Testis (tissue), 3 donors: ENCODE measurements around the gene ABCG1. TPM values are rescaled to one million over a fixed set of nuclear protein-coding genes. Genes with fewer than 3 reads are reported as not detected.

Experiments
- DNase-seq: peaks from one replicate; pipeline ENCODE4 v3.0.0-alpha.2; 2019
- H3K27ac ChIP-seq, 2 donors: fragments of 200-600 bp; sonication (generic); one replicate each; pipeline ENCODE4 v1.5.1; 2019
- H3K27me3 ChIP-seq: fragments of 200-600 bp; sonication (generic); one replicate; pipeline ENCODE4 v1.5.1; 2019
- H3K36me3 ChIP-seq: fragments of 200-600 bp; sonication (generic); one replicate; pipeline ENCODE4 v1.5.1; 2017; ENCODE audit warnings: low read depth; ENCODE audit errors: missing control alignments
- H3K4me1 ChIP-seq: fragments of 200-600 bp; sonication (generic); one replicate; pipeline ENCODE4 v1.5.1; 2019
- H3K4me3 ChIP-seq, 2 donors: fragments of 200-600 bp; sonication (generic); one replicate each; pipeline ENCODE4 v1.5.1; 2017 to 2019
- H3K9me3 ChIP-seq: fragments of 200-600 bp; sonication (generic); one replicate; pipeline ENCODE4 v1.5.1; 2017
- CTCF ChIP-seq, 3 experiments: fragments of 450-650 bp in 2 of 3; fragments of 200-600 bp in 1 of 3; sonication (generic) in 1 of 3; IDR thresholded peaks; one replicate each; pipeline ENCODE4 v1.5.1; 2016 to 2019; ENCODE audit warnings: antibody characterized with exemption in 3 of 3, mild to moderate bottlenecking in 2 of 3, moderate library complexity in 1 of 3
- POLR2A ChIP-seq: fragments of 450-650 bp; IDR thresholded peaks from one replicate; pipeline ENCODE4 v1.6.1; 2017; ENCODE audit warnings: antibody characterized with exemption, mild to moderate bottlenecking, moderate library complexity
- WGBS, 2 donors: methylation state at CpG; one replicate each; pipeline ENCODE4 v1.1.5; 2018; 5-methylcytosine and 5-hydroxymethylcytosine counted together
- intact Hi-C: fragments of 100-400 bp; cut with DNase I; formaldehyde crosslinking; loops from one replicate; pipeline ENCODE4 v1.15.1; 2023; ENCODE audit warnings: low total_unique reads
- polyA plus RNA-seq: library from polyadenylated mRNA; stranded (reverse); fragments of 350-450 nt; fragmentation: Illumina TruSeq; extraction: RNeasy Lipid Tissue Mini Kit (QIAGEN cat#74804); gene quantifications from one replicate; pipeline ENCODE4 v1.2.3, GENCODE V29; 2014; ENCODE audit warnings: low read depth, low replicate concordance; ENCODE audit not compliant: insufficient read depth
- total RNA-seq, 2 donors: library from RNA; depleted of rRNA; stranded (reverse); fragments of >200 nt; gene quantifications; one replicate each; pipeline ENCODE4 v1.2.3, GENCODE V29; 2016

ABCG1 gene
- total and polyA plus RNA-seq, 3 donors from 2014 or later, result 4.6 to 5.9 (median 5.1) TPM

- WGBS, 2 donors, result 86 to 87% methylated on average over 9 of the region's 9 CpGs
- Histone ChIP-seq H3K27ac (no peak overlapping the region), H3K27me3 (no peaks in the 10 kb centered on the region), H3K4me1 (peaks cover 3% of the 10 kb centered on the region), H3K4me3 (no peak overlapping the region), H3K36me3 (no peaks in the 10 kb centered on the region), H3K9me3 (no peaks in the 10 kb centered on the region)
- TF ChIP-seq POLR2A (no peak), CTCF (IDR thresholded peaks at IDR 0.05) (no peak)
- intact Hi-C loops, result no loop called here
- no peak for DNase-seq
Measured at GRCh38 chr21:42242611-42243010, 23.7 kb downstream of the ABCG1 start.

DNA sequence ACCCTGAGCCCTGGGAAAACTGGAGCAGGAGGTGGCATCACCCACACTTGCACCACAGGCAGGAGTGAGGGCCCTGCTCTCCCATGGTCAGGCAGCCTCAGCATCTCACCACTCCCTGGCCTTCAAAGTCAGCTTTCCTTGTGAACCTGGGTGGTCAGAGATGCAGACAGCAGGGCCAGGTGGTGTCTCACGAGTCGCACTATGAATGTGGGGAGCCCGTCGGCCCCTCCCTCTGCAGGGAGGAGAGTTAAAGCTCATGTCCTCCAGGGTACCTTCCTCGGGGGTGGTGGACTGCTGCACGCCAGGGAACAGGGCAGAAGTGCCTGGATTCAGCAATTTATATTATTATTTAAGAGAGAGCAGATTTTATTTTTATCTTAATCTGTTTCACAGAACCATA is 24.1 kb downstream of the ABCG1 start:
- no peak overlapping the region for H3K4me3 ChIP-seq

DNA sequence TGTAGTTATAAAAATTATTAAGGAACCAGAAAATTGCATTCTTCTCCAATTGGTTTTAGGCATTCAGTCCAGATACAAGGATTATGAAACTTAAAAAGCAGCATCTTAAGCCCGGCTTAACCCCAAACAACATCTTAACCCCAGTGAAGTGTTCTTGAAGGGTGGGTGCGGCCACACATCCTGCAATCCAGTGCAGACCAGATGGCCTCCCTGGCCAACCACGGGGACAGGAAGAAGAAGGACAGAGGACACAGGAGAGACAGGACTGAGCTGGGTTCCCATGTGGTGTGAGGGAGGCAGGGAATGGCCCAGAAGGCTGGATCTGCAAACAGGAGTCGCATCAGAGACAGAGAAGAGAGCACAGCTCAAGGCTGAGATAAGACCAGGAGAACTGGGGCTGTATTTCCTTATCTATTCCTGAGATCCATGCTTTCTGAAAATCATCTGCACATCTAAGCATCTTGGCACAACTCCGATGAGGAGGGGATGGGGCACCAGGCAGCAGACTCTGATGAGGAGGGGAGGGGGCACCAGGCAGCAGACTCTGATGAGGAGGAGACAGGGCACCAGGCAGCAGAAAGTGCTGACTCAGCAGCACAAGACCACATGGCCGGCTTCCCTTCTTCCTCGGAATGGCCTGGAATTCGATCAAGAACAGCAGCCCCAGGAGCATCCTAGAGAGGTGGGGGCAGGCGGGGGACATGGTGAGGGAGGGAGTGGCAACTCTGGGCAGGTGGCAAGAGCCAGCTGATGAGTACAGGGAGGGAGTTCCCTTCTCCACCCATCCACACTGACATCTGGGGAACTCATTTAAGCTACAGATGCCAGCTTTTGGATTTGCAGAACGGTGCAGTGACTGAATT is 26.6 kb downstream of the ABCG1 start:
- Histone ChIP-seq H3K4me1 (peaks cover 3% of the 10 kb centered on the region), H3K27ac (no peak overlapping the region), H3K4me3 (no peak overlapping the region), H3K9me3 (no peaks in the 10 kb centered on the region), H3K36me3 (no peaks in the 10 kb centered on the region), H3K27me3 (no peaks in the 10 kb centered on the region)
- 48 to 64% methylated on average over 8 to 10 of the region's 10 CpGs for WGBS, 2 donors
- peak; percentile 51 for DNase-seq
- no peak for TF ChIP-seq POLR2A
- TF ChIP-seq CTCF (IDR thresholded peaks at IDR 0.05), result no peak
- intact Hi-C loops, result no loop called here

More for the DNA sequence above, 24.1 kb downstream of the ABCG1 start:
- no peaks in the 10 kb centered on the region for H3K9me3 ChIP-seq
- no peaks in the 10 kb centered on the region for H3K36me3 ChIP-seq
- WGBS, 2 donors, result 77 to 93% methylated on average over 6 of the region's 6 CpGs
- no peak overlapping the region for H3K27ac ChIP-seq
- TF ChIP-seq CTCF (IDR thresholded peaks at IDR 0.05), result no peak
- TF ChIP-seq POLR2A, result no peak
- no peak for DNase-seq
- H3K27me3 ChIP-seq, result no peaks in the 10 kb centered on the region
- intact Hi-C loops, result no loop called here
- H3K4me1 ChIP-seq, result peaks cover 3% of the 10 kb centered on the region

- Histone ChIP-seq H3K4me3 (no peak overlapping the region), H3K4me1 (peaks cover 3% of the 10 kb centered on the region), H3K27me3 (no peaks in the 10 kb centered on the region), H3K9me3 (no peaks in the 10 kb centered on the region), H3K36me3 (no peaks in the 10 kb centered on the region), H3K27ac (no peak overlapping the region)
- no peak for DNase-seq
- intact Hi-C loops, result no loop called here
- TF ChIP-seq POLR2A, result no peak
- no peak for TF ChIP-seq CTCF (IDR thresholded peaks at IDR 0.05)
- 79 to 89% methylated on average over 11 of the region's 11 CpGs for WGBS, 2 donors
Measured at GRCh38 chr21:42247716-42248115, 28.8 kb downstream of the ABCG1 start.

GRCh38 chr21:42248241-42248640 is 29.3 kb downstream of the ABCG1 start:
- Histone ChIP-seq H3K9me3 (no peaks in the 10 kb centered on the region), H3K27me3 (no peaks in the 10 kb centered on the region), H3K36me3 (no peaks in the 10 kb centered on the region), H3K27ac (no peak overlapping the region), H3K4me1 (peaks cover 3% of the 10 kb centered on the region), H3K4me3 (no peak overlapping the region)
- TF ChIP-seq CTCF (IDR thresholded peaks at IDR 0.05), result no peak
- no peak for DNase-seq
- intact Hi-C loops, result no loop called here
- 87% methylated on average over 8 of the region's 8 CpGs for WGBS, 2 donors
